KMS-11 (cell line): ENCODE measurements around the gene ENGASE.

Experiments
- H2AFZ ChIP-seq: fragments of 200-600 bp; sonication (generic); 2 replicates; pipeline ENCODE4 v1.6.1; 2016; ENCODE audit warnings: antibody characterized with exemption, mixed run types, low read depth
- H3K27ac ChIP-seq: fragments of 200-600 bp; sonication (generic); 2 replicates; pipeline ENCODE4 v1.6.1; 2016; ENCODE audit warnings: mild to moderate bottlenecking, mixed run types
- H3K27me3 ChIP-seq: fragments of 200-600 bp; sonication (generic); 2 replicates; pipeline ENCODE4 v1.6.1; 2017; ENCODE audit warnings: mild to moderate bottlenecking, low read depth, mixed run types, moderate library complexity; ENCODE audit not compliant: insufficient read depth
- H3K36me3 ChIP-seq: fragments of 200-600 bp; sonication (generic); 2 replicates; pipeline ENCODE4 v1.6.1; 2017; ENCODE audit warnings: mild to moderate bottlenecking, mixed run types; ENCODE audit not compliant: insufficient read depth
- H3K4me1 ChIP-seq: fragments of 200-600 bp; sonication (generic); 2 replicates; pipeline ENCODE4 v1.6.1; 2016; ENCODE audit warnings: mild to moderate bottlenecking, low read depth, mixed run types; ENCODE audit not compliant: poor library complexity, severe bottlenecking
- H3K4me2 ChIP-seq: fragments of 200-600 bp; sonication (generic); 2 replicates; pipeline ENCODE4 v1.7.0; 2016; ENCODE audit warnings: mild to moderate bottlenecking, mixed run types
- H3K4me3 ChIP-seq: fragments of 200-600 bp; sonication (generic); IDR thresholded peaks from 2 replicates; pipeline ENCODE4 v1.6.1; 2017; ENCODE audit warnings: low read depth, low read length, mixed read lengths; ENCODE audit not compliant: insufficient read depth
- H3K79me2 ChIP-seq: fragments of 200-600 bp; sonication (generic); 2 replicates; pipeline ENCODE4 v1.6.1; 2016; ENCODE audit warnings: low read depth, mixed run types; ENCODE audit not compliant: insufficient read depth
- H3K9ac ChIP-seq: fragments of 200-600 bp; sonication (generic); 2 replicates; pipeline ENCODE4 v1.6.1; 2016; ENCODE audit warnings: mild to moderate bottlenecking, mixed run types
- H4K20me1 ChIP-seq: fragments of 200-600 bp; sonication (generic); 2 replicates; pipeline ENCODE4 v1.6.1; 2016; ENCODE audit warnings: mild to moderate bottlenecking, mixed run types; ENCODE audit not compliant: insufficient read depth
- CTCF ChIP-seq: fragments of 200-600 bp; sonication (generic); conservative IDR thresholded peaks from 2 replicates; pipeline ENCODE4 v1.6.1; 2017; ENCODE audit warnings: low read depth, mild to moderate bottlenecking, antibody characterized with exemption, low read length, moderate library complexity, mixed read lengths

ENGASE gene

GRCh38 chr17:79079421-79080200 lies 5.0 kb downstream of the ENGASE start:
- H3K27me3 ChIP-seq: no peaks in the 10 kb centered on the region
- H4K20me1 ChIP-seq: no peaks in the 10 kb centered on the region
- H3K4me2 ChIP-seq: no peak overlapping the region
- no peak overlapping the region for H3K27ac ChIP-seq
- H3K9ac ChIP-seq: no peak overlapping the region
- H3K36me3 ChIP-seq: no peaks in the 10 kb centered on the region
- peaks cover 7% of the 10 kb centered on the region for H3K4me1 ChIP-seq
- no peak for TF ChIP-seq CTCF
- H2AFZ ChIP-seq: no peak overlapping the region
- H3K4me3 ChIP-seq: no peak overlapping the region
- no peaks in the 10 kb centered on the region for H3K79me2 ChIP-seq

DNA sequence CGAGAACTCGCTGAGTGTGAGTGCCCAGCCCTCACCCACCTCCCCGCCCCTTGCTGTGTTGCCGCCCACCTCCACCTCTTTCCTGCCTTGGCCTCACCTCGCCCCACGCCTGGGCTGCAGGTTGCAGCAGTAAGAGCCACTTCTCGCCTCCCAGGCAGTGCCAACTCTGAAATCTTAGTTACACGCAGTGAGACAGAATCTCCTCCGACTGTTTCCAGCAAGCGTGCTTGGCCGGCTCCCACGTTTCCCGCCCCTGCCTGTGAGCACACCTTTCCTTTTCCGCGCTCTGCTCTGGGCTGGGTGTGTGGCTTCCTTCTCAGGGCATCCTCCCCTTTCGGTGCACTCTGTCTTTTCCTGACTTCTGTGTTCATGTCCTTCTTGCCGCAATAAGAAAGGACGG lies 5.7 kb downstream of the ENGASE start:
- no peak overlapping the region for H3K27ac ChIP-seq
- no peak overlapping the region for H3K9ac ChIP-seq
- peaks cover 6% of the 10 kb centered on the region for H3K4me1 ChIP-seq
- H3K4me2 ChIP-seq: no peak overlapping the region
- no peak for TF ChIP-seq CTCF
- no peaks in the 10 kb centered on the region for H3K36me3 ChIP-seq
- H2AFZ ChIP-seq: no peak overlapping the region
- no peak overlapping the region for H3K4me3 ChIP-seq
- H3K27me3 ChIP-seq: no peaks in the 10 kb centered on the region
- no peaks in the 10 kb centered on the region for H4K20me1 ChIP-seq
- H3K79me2 ChIP-seq: no peaks in the 10 kb centered on the region

DNA sequence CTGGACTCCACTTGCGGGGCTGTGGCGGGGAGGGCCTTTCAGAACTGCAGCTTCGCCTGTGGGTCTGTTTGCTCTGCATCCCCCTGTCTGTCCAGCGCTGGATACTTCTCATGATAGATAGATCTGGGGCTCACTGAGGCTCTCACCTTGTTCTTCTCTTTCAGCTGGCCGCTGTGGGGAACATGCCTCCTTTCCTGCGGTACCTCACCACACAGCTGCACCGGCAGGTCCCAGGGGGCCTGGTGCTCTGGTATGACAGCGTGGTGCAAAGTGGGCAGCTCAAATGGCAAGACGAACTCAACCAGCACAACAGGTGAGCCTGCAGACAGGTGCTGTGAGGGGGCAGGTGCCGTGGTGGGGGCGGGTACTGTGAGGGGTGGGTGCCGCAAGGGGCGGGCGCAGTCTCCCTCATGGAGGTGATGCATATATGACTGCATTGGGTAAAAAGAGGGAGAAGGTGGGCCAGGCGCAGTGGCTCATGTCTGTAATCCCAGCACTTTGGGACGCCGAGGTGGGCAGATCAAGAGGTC lies 6.2 kb downstream of the ENGASE start:
- Histone ChIP-seq H4K20me1 (no peaks in the 10 kb centered on the region), H3K27ac (no peak overlapping the region), H3K4me2 (no peak overlapping the region), H3K9ac (no peak overlapping the region), H3K4me1 (peaks cover 2% of the 10 kb centered on the region), H3K36me3 (no peaks in the 10 kb centered on the region), H3K79me2 (no peaks in the 10 kb centered on the region), H3K27me3 (no peaks in the 10 kb centered on the region), H2AFZ (no peak overlapping the region), H3K4me3 (no peak overlapping the region)
- no peak for TF ChIP-seq CTCF

DNA sequence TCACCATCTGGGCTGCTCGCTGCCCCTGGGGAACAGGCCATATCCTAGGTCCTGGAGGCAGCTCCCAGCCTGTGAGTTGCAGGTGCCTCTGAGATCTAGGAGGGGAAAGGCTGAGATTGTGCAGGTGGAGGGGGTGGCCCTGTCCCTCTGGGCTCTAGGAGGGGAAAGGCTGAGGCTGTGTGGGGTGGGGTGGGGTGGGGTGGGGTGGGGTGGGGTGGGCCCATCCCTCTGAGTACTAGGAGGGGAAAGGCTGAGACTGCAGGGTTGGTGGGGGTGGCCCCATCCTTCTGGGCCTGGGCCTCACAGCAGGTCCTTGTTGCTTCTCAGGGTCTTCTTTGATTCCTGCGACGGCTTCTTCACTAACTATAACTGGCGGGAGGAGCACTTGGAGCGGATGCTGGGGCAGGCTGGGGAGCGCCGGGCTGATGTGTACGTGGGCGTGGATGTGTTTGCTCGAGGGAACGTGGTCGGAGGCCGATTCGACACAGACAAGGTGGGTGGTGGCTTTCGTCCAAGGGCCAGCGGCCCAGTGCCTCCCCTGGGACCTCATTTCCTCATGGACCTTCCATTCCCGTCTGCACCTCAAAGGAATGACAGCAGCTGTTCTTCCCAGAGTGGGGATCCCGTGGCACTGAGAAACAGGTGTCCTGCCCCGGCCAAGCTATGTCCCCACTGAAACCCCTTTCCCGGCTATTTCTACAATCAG lies 7.1 kb downstream of the ENGASE start:
- Histone ChIP-seq H3K27ac (no peak overlapping the region), H3K36me3 (no peaks in the 10 kb centered on the region), H3K4me3 (no peak overlapping the region), H4K20me1 (no peaks in the 10 kb centered on the region), H3K27me3 (no peaks in the 10 kb centered on the region), H3K4me2 (no peak overlapping the region), H3K4me1 (no peaks in the 10 kb centered on the region), H3K9ac (no peak overlapping the region), H3K79me2 (no peaks in the 10 kb centered on the region), H2AFZ (no peak overlapping the region)
- no peak for TF ChIP-seq CTCF
